IMR-90 (cell line): Measurements from ENCODE around the gene MT1A. TPM values are rescaled to one million over a fixed set of nuclear protein-coding genes. Genes with fewer than 3 reads are reported as not detected.

Experiments used
- ATAC-seq: fragments of 200-7000 bp; cut with Tn5 transposase; 2 replicates; pipeline ENCODE4 v1.9.1; 2020; ENCODE audit warnings: low read depth, mild to moderate bottlenecking, moderate library complexity
- BruUV-seq: library from RNA; stranded (reverse); fragments of 400-500 nt; replicated peaks from 2 replicates; lab custom pipeline; 2021; lab: Mats Ljungman, UMichigan
- CTCF ChIA-PET: fragments of 300-600 bp; formaldehyde crosslinking; extraction: SDS; loops from one replicate; lab custom pipeline; 2021; ENCODE audit warnings: antibody characterized with exemption; lab: Yijun Ruan, JAX
- POLR2A ChIA-PET: fragments of 300-600 bp; sonication (Branson Sonifier 250); formaldehyde crosslinking; loops from one replicate; lab custom pipeline; 2022; ENCODE audit warnings: antibody characterized with exemption; ENCODE audit not compliant: unreplicated experiment; lab: Charles Lee
- DNase-seq: peaks from one replicate; pipeline ENCODE4 v3.0.0; 2013
- H2AFZ ChIP-seq: replicated peaks from 2 replicates; pipeline ENCODE3; 2013; ENCODE audit warnings: low read length, mild to moderate bottlenecking; ENCODE audit not compliant: poor library complexity
- H2AK5ac ChIP-seq: 2 replicates; pipeline ENCODE4 v1.6.1; 2013; ENCODE audit warnings: low read depth, low read length, inconsistent platforms
- H2AK9ac ChIP-seq: replicated peaks from 2 replicates; pipeline ENCODE3; 2013; ENCODE audit warnings: mild to moderate bottlenecking, low read depth, low read length, moderate library complexity; ENCODE audit not compliant: poor library complexity
- H2BK120ac ChIP-seq: 2 replicates; pipeline ENCODE4 v1.6.1; 2013; ENCODE audit warnings: low read depth, low read length, inconsistent platforms
- H2BK15ac ChIP-seq: 3 replicates; pipeline ENCODE4 v1.6.1; 2013; ENCODE audit warnings: low read depth, low read length, inconsistent platforms
- H2BK20ac ChIP-seq: 2 replicates; pipeline ENCODE4 v1.6.1; 2013; ENCODE audit warnings: low read depth, mild to moderate bottlenecking, inconsistent platforms, low read length, moderate library complexity
- H2BK5ac ChIP-seq: 2 replicates; pipeline ENCODE4 v1.6.1; 2013; ENCODE audit warnings: mild to moderate bottlenecking, low read depth, low read length, inconsistent platforms; ENCODE audit not compliant: poor library complexity, severe bottlenecking
- H3K14ac ChIP-seq: replicated peaks from 2 replicates; pipeline ENCODE4 v1.6.1; 2013; ENCODE audit warnings: low read depth, low read length, inconsistent platforms
- H3K18ac ChIP-seq: 2 replicates; pipeline ENCODE4 v1.6.1; 2013; ENCODE audit warnings: low read depth, low read length, control low read depth
- H3K23ac ChIP-seq: 2 replicates; pipeline ENCODE4 v1.6.1; 2013; ENCODE audit warnings: low read depth, low read length, inconsistent platforms
- H3K27ac ChIP-seq: 2 replicates; pipeline ENCODE4 v1.5.1; 2013; ENCODE audit warnings: mild to moderate bottlenecking, control low read depth, low read length; ENCODE audit not compliant: insufficient read depth
- H3K27me3 ChIP-seq: 2 replicates; pipeline ENCODE4 v1.6.1; 2013; ENCODE audit warnings: low read length; ENCODE audit not compliant: control insufficient read depth, insufficient read depth
- H3K36me3 ChIP-seq: 2 replicates; pipeline ENCODE4 v1.6.1; 2013; ENCODE audit warnings: low read length, mixed read lengths; ENCODE audit not compliant: control insufficient read depth, insufficient read depth
- H3K4ac ChIP-seq: 2 replicates; pipeline ENCODE4 v1.6.1; 2013; ENCODE audit warnings: low read depth, low read length, inconsistent platforms
- H3K4me1 ChIP-seq: 2 replicates; pipeline ENCODE4 v1.6.1; 2013; ENCODE audit warnings: low read length, mixed read lengths; ENCODE audit not compliant: control insufficient read depth, insufficient read depth
- H3K4me2 ChIP-seq: 2 replicates; pipeline ENCODE4 v1.6.1; 2013; ENCODE audit warnings: low read depth, mild to moderate bottlenecking, control low read depth, low read length, moderate library complexity
- H3K4me3 ChIP-seq: 2 replicates; pipeline ENCODE4 v1.5.1; 2013; ENCODE audit warnings: low read depth, mild to moderate bottlenecking, control low read depth, low read length, moderate library complexity; ENCODE audit not compliant: insufficient read depth
- H3K56ac ChIP-seq: 2 replicates; pipeline ENCODE4 v1.6.1; 2013; ENCODE audit warnings: low read length, inconsistent platforms; ENCODE audit not compliant: insufficient read depth; ENCODE audit errors: extremely low read depth
- H3K79me1 ChIP-seq, 2 experiments: 2 replicates each; pipeline ENCODE4 v1.6.1; 2013; ENCODE audit warnings: low read length in 2 of 2, inconsistent platforms in 1 of 2, low read depth in 1 of 2
- H3K9ac ChIP-seq: 2 replicates; pipeline ENCODE4 v1.6.1; 2013; ENCODE audit warnings: low read depth, low read length, control low read depth
- H3K9me1 ChIP-seq: 2 replicates; pipeline ENCODE4 v1.6.1; 2013; ENCODE audit warnings: low read length, inconsistent platforms; ENCODE audit not compliant: insufficient read depth
- H3K9me3 ChIP-seq: 2 replicates; pipeline ENCODE4 v1.6.1; 2013; ENCODE audit warnings: low read length; ENCODE audit not compliant: control insufficient read depth, insufficient read depth
- H4K20me1 ChIP-seq: 2 replicates; pipeline ENCODE4 v1.6.1; 2013; ENCODE audit warnings: low read length, inconsistent platforms; ENCODE audit not compliant: insufficient read depth
- H4K5ac ChIP-seq: 2 replicates; pipeline ENCODE4 v1.6.1; 2013; ENCODE audit warnings: mild to moderate bottlenecking, low read depth, low read length, control low read depth
- H4K8ac ChIP-seq, 2 experiments: 2 replicates each; pipeline ENCODE4 v1.6.1; 2013; ENCODE audit warnings: low read depth in 2 of 2, low read length in 2 of 2, control low read depth in 1 of 2, inconsistent platforms in 1 of 2
- H4K91ac ChIP-seq: 2 replicates; pipeline ENCODE4 v1.6.1; 2013; ENCODE audit warnings: low read depth, low read length, inconsistent platforms; ENCODE audit not compliant: insufficient read depth
- BHLHE40 ChIP-seq: fragments of 150-350 bp; IDR thresholded peaks from 2 replicates; pipeline ENCODE4 v1.6.1; 2016; ENCODE audit warnings: mild to moderate bottlenecking, low read depth, low read length
- CEBPB ChIP-seq: IDR thresholded peaks from 2 replicates; pipeline ENCODE4 v1.6.1; 2012; ENCODE audit warnings: low read depth, low read length, improper control_type of control experiment
- CTCF ChIP-seq: conservative IDR thresholded peaks from 2 replicates; pipeline ENCODE4 v1.5.1; 2012; ENCODE audit warnings: mild to moderate bottlenecking, low read depth, low read length, improper control_type of control experiment
- MAZ ChIP-seq: IDR thresholded peaks from 2 replicates; pipeline ENCODE4 v1.6.1; 2012; ENCODE audit warnings: low read depth, mild to moderate bottlenecking, low read length, improper control_type of control experiment, moderate library complexity, borderline replicate concordance
- NFE2L2 ChIP-seq: fragments of 150-350 bp; IDR thresholded peaks from 2 replicates; pipeline ENCODE4 v1.6.1; 2016; ENCODE audit warnings: low read depth, mild to moderate bottlenecking, low read length
- POLR2A ChIP-seq: IDR thresholded peaks from 2 replicates; pipeline ENCODE4 v1.6.1; 2012; ENCODE audit warnings: mild to moderate bottlenecking, low read depth, low read length
- dilution Hi-C: fragments of 300-500 bp; cut with HindIII; formaldehyde crosslinking; loops from one replicate; pipeline ENCODE4 v1.14.3; 2018; ENCODE audit warnings: low sequenced_read_pairs; ENCODE audit not compliant: unreplicated experiment
- in situ Hi-C: fragments of 300-500 bp; cut with MboI; formaldehyde crosslinking; loops from 3 replicates; pipeline ENCODE4 v1.14.3; 2019; ENCODE audit warnings: low sequenced_read_pairs, inconsistent platforms, mixed read lengths
- intact Hi-C: fragments of 100-400 bp; cut with micrococcal nuclease; formaldehyde crosslinking; loops from 2 replicates; pipeline ENCODE4 v1.10.0; 2022
- polyA plus RNA-seq, 3 experiments: library from polyadenylated mRNA; depleted of rRNA; stranded (reverse); fragments of >200 nt; gene quantifications; 2 replicates each; pipeline ENCODE4 v1.2.3, GENCODE V29; 2012; ENCODE audit warnings: low replicate concordance in 1 of 3
- total RNA-seq: library from RNA; depleted of rRNA; stranded (reverse); fragments of >200 nt; gene quantifications from 2 replicates; pipeline ENCODE4 v1.2.3, GENCODE V29; 2012

MT1A gene
- total and polyA plus RNA-seq, 2 of the 4 experiments (the other 2 are of a cell fraction) = 1.6 TPM; not detected in 1

- TF ChIP-seq MAZ (no peak), CTCF (no peak)
Measured at GRCh38 chr16:56611281-56611833, 27.1 kb upstream of the MT1A start (continued).

DNA sequence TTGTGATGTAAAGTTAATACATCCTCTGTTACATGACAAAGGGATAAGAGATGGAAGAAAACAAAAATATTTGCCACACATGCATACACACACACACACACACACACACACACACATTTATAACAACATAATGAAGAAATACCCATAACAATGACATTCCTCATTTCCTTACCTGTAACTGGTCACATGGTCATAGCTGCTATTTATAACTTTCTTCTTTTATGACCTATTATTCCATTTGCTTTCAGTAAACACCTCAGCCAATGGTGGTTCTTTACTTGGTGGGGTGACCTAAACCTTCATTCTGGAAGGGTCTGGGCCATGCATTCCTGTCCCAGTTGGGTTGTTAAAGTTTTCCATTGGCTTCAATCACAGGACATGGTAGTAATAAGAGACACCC, 24.8 kb upstream of the MT1A start:
- Histone ChIP-seq H3K4me2 (no peak overlapping the region; the same call in 1 of the 2 replicates), H2AK9ac (no peak overlapping the region), H3K36me3 (no peaks in the 10 kb centered on the region), H3K14ac (peak overlapping the region; percentile 81), H2AK5ac (peak overlapping the region; percentile 97), H3K56ac (peak overlapping the region; percentile 41; the same call in 1 of the 2 replicates), H3K23ac (peak overlapping the region; percentile 92), H3K4ac (peak overlapping the region; percentile 93), H3K9me3 (no peaks in the 10 kb centered on the region), H2BK15ac (peak overlapping the region; percentile 98; the same call in 2 of the 3 replicates), H3K27me3 (no peaks in the 10 kb centered on the region), H3K9ac (no peak overlapping the region), H4K8ac (peak overlapping the region; percentile 70 to 75), H4K20me1 (no peaks in the 10 kb centered on the region), H2BK120ac (peak overlapping the region; percentile 96), H3K27ac (no peak overlapping the region; the same call in 1 of the 2 replicates), H3K4me3 (no peak overlapping the region), H3K4me1 (peaks cover 36% of the 10 kb centered on the region), H3K79me1 (peaks cover 2 to 58% of the 10 kb centered on the region in 2 experiments; a peak in 3 of 4 replicates), H2BK5ac (peak overlapping the region; percentile 89), H2BK20ac (peak overlapping the region; percentile 96), H3K9me1 (peaks cover 21% of the 10 kb centered on the region), H2AFZ (no peak overlapping the region), H3K18ac (peak overlapping the region; percentile 58; the same call in 1 of the 2 replicates), H4K5ac (peak overlapping the region; percentile 36; the same call in 1 of the 2 replicates), H4K91ac (peak overlapping the region; percentile 91)
- no peak for DNase-seq
- ChIA-PET POLR2A (no interaction called here), CTCF (no interaction called here)
- no peak for ATAC-seq
- no TSS peak for BruUV-seq
- dilution Hi-C loops = no loop called here
- TF ChIP-seq CEBPB (no peak), POLR2A (no peak; the same call in 1 of the 2 replicates), NFE2L2 (no peak), BHLHE40 (no peak)
- intact Hi-C loops = no loop called here
- in situ Hi-C loops = no loop called here
